GM19467 (cell line): Measurements from ENCODE around the gene EP400.

Experiments used
- ATAC-seq: cut with Tn5 transposase; IDR thresholded peaks from one replicate; pipeline ENCODE4 v1.9.1; 2021; ENCODE audit warnings: mild to moderate bottlenecking, moderate library complexity; ENCODE audit not compliant: unreplicated experiment

EP400 gene

GRCh38 chr12:131949431-131950181 lies at the start of gene EP400:
Gene EP400, plus strand, starts transcription at chr12:131949942. Its CDS starts 10,678 bp downstream, at chr12:131960620.
- ATAC-seq: peak; percentile 89

DNA sequence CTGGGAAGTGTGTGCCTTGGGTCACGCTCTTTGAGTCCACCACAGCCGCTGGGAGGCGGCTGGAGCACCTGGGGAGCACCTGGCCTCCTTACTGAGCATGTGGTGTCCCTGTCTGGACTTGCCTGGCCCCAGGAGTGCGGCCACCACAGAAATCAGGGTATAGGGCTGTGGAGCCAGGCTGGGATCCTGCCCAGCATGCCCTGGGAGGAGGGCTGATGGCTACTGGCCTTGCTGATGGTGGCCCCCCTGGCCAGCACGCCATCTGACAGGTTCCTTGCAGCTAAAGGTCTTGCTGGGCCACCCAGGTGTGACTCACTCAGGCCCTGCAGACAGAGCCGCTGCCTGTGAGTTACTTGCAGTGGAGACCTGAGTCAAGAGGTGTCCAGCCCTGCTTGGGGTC lies 49.3 kb upstream of the EP400 start:
- ATAC-seq: no peak

GRCh38 chr12:131901431-131902331 lies 48.1 kb upstream of the EP400 start:
- no peak for ATAC-seq

GRCh38 chr12:131902332-131903241 lies 47.2 kb upstream of the EP400 start:
- ATAC-seq: no peak

- no peak for ATAC-seq
These were observed 46.2 kb upstream of the EP400 start for GRCh38 chr12:131903270-131904255.

DNA sequence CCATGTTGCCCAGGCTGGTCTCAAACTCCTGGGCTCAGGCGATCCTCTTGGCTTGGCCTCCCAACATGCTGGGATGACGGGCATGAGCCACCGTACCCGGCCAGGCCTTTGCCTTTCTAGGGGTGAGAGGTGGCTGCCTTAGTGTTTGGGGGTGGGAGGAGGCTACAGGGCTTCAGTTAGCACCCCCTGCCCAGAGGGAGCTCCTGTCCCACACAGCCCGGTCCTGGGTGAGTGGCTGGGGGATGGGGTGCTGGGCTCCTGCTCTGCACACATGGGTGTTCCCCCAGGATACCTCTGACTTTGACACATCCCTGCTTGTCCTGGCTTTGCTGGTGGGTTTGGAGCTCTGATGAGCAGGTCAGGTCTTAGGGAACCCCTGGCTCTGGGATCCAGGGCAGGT lies 45.4 kb upstream of the EP400 start:
- no peak for ATAC-seq

GRCh38 chr12:131905081-131905629 lies 44.6 kb upstream of the EP400 start:
- no peak for ATAC-seq

- no peak for ATAC-seq
These were observed 44.1 kb upstream of the EP400 start for GRCh38 chr12:131905630-131906091.

GRCh38 chr12:131907379-131908091 lies 42.2 kb upstream of the EP400 start:
- no peak for ATAC-seq

GRCh38 chr12:131908092-131909080 lies 41.4 kb upstream of the EP400 start:
- no peak for ATAC-seq

DNA sequence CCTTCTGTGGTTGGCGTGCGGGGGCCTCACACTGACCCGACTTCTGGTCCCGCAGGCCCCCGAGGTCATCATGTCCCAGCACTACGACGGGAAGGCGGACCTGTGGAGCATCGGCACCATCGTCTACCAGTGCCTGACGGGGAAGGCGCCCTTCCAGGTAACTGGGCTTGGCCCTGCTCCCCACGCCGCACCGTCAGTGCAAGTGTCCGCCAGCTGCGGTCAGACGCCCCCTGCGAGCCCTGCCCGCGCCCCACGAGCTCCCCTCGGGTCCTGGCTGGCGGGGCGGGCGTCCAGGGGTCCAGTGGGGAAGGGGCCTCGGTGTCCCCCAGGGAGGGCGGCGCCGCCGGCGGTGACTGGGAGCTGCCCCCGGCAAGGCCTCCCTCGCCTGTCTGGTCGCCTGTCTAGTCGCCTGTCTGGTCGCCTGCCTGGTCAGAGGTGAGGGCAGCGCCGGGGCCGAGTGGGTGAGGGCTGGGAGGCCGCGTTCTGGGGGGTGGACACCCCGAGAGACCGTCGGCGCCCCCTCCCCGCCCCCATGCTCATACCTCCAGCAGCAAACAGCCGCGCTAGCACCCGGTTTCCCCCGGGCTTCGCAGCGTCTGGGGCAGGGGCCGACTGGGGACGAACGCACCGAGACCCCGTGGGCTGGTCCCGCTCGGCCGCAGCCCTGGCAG lies 40.5 kb upstream of the EP400 start:
- no peak for ATAC-seq

DNA sequence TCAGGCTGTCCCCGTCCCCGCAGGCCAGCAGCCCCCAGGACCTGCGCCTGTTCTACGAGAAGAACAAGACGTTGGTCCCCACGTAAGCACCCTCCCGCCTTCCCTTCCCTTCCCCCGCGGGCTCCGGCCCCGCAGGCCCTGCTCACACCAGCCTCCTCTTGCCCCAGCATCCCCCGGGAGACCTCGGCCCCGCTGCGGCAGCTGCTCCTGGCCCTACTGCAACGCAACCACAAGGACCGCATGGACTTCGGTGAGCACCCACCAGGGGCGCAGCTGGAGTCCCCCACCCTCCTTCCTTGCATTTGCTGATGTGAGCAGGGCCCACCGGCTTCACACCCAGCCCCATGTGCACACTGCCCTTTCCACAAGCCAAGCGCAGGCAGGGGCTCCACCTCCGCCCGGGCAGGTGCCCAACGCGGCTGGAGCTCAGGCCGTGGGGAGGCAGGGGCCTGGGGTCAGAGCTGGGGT lies 40.0 kb upstream of the EP400 start:
- no peak for ATAC-seq

DNA sequence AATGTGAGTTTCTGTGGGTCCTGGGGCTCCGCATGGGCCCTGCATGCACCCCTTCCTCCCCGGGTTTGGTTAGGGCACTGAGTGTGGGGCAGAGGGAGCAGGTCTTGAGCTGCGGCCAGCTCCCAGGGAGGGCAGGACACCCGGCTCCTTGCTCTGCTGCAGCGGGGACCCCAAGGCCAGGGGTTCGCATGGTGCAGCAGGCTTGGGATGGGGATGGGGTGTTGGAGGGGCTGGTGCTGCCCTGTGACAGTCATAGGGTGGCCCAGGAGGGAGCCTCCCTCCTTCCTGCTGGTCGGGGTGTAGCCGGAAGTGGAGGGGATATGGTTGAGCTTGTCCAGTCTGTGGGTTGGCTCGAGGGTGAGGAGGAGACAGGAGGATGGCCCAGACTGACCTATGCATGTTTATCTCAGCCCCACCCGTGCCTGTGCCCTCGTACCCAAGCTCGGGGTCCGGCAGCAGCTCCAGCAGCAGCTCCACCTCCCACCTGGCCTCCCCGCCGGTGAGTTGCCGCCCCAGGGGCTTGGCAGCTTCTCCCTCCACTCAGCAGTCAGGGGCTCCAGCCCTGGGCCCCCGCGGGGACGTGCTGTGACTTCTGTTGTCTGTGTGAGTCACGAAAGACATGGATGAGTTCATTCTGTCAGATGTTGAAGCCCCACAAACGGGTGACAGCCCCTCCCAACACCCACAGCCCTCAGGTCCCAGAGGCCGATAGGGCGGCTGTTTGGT lies 39.3 kb upstream of the EP400 start:
- no peak for ATAC-seq

DNA sequence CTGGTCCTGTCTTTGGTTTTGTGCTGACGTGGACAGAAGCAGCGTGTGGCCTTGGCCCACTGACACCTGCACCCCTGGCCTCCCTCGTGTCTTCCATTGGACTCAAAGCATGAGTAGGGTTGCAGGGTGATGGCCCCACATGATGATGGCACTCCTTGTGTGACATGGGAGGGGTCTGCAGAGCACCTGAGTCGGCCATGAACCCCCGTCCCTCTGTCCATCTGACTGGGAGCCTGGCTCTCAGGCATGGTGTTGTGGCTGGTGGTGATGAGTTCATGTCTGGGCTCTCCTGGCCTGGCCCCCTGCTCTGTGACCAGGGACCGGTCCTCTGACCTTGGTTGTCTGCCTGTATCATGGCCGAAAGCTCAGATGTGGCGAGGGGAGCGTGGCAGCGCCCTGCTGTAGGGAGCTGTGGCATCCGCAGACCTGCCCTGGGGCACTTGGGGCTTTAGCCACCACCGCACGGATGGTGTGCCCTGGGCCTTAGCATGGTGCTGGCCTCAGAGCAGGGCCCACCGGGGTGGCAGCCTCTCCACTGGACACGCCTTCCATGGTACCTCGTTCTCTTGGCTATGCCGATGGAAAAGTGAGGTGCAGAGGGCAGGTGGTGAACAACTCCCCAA lies 38.6 kb upstream of the EP400 start:
- ATAC-seq: no peak

GRCh38 chr12:131911851-131912477 lies 37.8 kb upstream of the EP400 start:
- no peak for ATAC-seq
